Measurements from ENCODE around the gene SNORC.
"Not testable (repeated sequence)": the region's sequence is repeated elsewhere in the genome, so short reads cannot be mapped to it uniquely, and the experiment has no call there.

The SNORC gene

DNA sequence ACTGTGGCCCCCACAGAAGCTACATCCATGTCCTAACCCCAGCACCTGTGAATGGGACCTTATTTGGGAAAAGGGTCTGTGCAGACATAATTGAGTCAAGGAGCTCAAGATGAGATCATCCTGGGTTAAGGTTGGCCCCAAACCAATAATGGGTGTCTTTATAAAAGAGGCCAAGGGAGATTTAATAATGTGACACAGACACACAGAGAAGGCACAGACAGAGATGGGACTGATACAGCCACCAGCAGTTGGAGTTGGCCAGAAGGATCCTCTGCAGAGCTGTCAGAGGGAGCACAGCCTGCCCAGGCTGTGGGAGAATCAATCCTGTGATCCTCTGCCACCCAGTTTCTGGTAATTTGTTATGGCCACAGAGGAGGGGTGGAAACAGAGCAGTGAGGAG, 26.0 kb downstream of the SNORC start:
- Histone ChIP-seq H3K4me1 (ENCODE audit: control insufficient read depth, insufficient read depth, low read length) (no peaks in the 10 kb centered on the region), H3K9ac (ENCODE audit: low read length) (no peak overlapping the region), H3K4me3 (ENCODE audit: low read length) (no peak overlapping the region), H3K27ac (ENCODE audit: low read depth, low read length) (no peak overlapping the region), H3K27me3 (ENCODE audit: control insufficient read depth, insufficient read depth, low read length) (no peaks in the 10 kb centered on the region), H3K36me3 (ENCODE audit: control insufficient read depth, insufficient read depth, low read length) (no peaks in the 10 kb centered on the region)

DNA sequence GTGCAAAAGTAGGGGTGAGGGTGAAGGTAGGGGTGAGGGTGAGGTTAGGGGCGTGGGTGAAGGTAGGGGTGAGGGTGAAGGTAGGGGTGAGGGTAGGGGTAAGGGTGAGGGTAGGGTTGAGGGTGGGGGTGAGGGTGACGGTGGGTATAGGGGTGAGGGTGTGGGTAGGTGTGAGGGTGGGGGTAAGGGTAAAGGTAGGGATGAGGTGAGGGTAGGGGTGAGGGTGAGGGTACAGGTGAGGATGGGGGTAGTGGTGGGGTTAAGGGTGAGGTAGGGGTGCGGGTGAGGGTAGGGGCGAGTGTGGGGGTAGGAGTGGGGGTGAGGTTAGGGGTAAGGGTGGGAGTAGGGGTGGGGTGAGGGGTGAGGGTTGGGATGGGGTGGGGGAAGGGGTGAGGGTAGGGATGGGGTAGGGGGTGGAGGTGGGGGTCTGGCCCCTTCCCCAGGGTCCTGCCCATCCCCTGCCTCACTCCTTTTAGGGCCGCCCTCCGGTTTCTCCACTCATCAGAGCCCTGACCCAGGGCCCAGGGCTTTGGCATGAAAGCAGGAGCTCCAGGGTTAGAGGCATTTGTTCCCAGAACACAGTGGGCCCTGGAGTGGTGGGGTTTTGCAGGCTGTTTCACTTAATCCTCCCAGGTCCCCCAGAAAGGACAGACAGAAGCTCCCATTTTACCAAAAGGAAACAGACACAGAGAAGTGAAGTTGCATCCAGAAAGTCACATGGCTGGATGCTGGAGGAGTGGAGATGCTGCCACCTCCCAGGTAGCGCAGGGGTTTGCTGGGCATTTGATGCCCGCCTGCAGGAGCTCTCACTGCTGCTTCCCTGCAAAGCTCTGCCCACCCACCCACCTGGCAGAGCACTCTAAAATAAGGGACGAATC, 26.9 kb downstream of the SNORC start:
- Histone ChIP-seq H3K4me3 (ENCODE audit: low read length) (no peak overlapping the region), H3K9ac (ENCODE audit: low read length) (no peak overlapping the region), H3K36me3 (ENCODE audit: control insufficient read depth, insufficient read depth, low read length) (no peaks in the 10 kb centered on the region), H3K27me3 (ENCODE audit: control insufficient read depth, insufficient read depth, low read length) (peaks cover 6% of the 10 kb centered on the region), H3K4me1 (ENCODE audit: control insufficient read depth, insufficient read depth, low read length) (no peaks in the 10 kb centered on the region), H3K27ac (ENCODE audit: low read depth, low read length) (no peak overlapping the region)

GRCh38 chr2:232897598-232898408, 27.7 kb downstream of the SNORC start:
- H3K27me3 ChIP-seq (ENCODE audit: control insufficient read depth, insufficient read depth, low read length): peaks cover 6% of the 10 kb centered on the region

DNA sequence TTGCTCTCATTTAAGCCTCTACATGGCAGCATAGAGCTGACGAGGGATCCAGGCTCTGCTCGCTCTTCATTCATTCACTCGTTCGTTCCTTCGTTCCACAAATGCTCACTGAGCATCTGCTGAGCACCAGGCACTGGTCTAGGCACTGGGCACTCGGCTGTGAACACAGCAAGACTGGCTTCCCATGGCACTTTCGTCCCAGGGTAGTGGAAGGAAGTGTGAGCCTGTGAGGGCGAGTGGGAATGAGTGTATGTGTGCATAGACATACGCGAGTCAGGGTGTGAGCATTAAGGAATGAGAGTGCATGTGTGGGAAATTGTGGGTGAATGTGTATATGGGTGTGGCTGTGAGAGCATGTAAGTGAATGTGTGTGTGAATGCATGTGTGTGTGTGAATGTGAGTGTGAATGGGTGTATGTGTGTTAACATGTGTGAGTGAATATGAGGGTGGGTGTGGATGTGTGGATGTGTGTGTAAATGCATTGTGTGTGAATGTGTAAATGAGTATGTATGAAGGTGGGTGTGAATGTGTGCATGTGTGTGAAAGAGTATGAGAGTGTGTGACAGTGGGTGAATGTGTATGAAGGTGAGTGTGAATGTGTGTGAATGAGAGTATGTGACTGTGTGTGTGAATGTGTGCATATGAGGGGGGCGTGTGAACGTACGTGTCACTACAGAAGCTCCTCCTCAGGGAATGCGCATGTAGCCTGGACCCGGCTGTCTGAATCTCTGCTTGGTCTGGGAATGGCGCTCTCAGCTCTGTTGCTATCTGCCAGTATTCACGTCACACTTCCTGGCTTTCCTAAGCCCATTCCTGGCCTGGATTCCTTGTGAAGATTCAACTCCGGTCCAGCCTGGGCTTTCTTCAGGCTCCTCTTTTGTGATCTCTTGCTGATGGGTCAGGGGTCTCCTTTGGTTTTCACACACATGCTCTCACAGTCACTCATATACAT, 28.8 kb downstream of the SNORC start:
- H3K4me3 ChIP-seq (ENCODE audit: low read length): no peak overlapping the region
- peaks cover 6% of the 10 kb centered on the region for H3K27me3 ChIP-seq (ENCODE audit: control insufficient read depth, insufficient read depth, low read length)
- no peaks in the 10 kb centered on the region for H3K36me3 ChIP-seq (ENCODE audit: control insufficient read depth, insufficient read depth, low read length)
- H3K27ac ChIP-seq (ENCODE audit: low read depth, low read length): no peak overlapping the region
- H3K9ac ChIP-seq (ENCODE audit: low read length): no peak overlapping the region
- H3K4me1 ChIP-seq (ENCODE audit: control insufficient read depth, insufficient read depth, low read length): no peaks in the 10 kb centered on the region

More at GRCh38 chr2:232897598-232898408, 27.7 kb downstream of the SNORC start:
- Histone ChIP-seq H3K27ac (ENCODE audit: low read depth, low read length) (no peak overlapping the region), H3K4me3 (ENCODE audit: low read length) (no peak overlapping the region), H3K9ac (ENCODE audit: low read length) (no peak overlapping the region), H3K36me3 (ENCODE audit: control insufficient read depth, insufficient read depth, low read length) (no peaks in the 10 kb centered on the region), H3K4me1 (ENCODE audit: control insufficient read depth, insufficient read depth, low read length) (no peaks in the 10 kb centered on the region)

DNA sequence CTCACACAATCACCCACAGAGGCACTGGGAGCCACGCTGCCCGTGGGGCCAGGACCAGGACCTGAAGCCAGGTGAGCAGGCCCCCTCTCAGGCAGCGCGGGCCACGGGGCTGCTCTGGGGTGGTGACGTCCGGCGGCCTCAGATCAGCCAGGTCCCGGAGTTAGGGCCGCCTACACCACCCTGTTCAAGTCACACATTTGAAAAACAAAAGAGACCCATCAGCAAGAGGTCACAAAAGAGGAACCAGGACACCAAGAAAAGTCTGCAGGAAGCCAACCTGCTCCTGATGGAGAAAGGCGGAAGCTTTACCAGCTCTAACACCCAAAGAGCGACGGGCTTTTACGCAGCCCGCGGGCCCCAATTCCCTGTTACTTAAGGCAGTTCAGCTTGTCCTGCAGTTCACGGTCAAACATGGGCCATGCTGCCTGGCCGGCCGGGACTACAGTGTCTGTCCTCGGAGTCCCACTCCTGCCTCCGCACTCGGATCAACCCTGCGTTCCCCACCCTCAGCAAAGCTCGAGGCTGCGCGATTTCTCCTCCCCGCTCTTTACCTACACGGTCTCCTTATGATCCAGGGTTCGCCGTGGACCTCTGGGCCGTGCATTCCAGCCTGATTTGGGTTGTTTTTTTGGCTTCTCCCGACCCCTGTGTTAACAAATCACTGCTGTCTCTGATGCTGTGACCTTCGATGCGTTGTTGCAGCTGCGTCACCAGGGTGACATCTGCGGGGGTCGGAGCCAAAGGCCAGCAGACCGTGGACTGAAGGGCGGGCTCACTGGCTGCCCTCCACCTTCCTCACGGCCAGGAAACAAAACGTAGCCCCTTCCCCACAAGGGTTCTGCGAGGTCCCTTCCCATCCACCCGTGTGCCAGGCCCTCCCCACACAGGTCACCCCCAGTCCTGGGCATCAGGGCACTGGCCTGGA, 31.0 kb downstream of the SNORC start:
- no peak overlapping the region for H3K27ac ChIP-seq (ENCODE audit: low read depth, low read length)
- no peak overlapping the region for H3K9ac ChIP-seq (ENCODE audit: low read length)
- peaks cover 6% of the 10 kb centered on the region for H3K27me3 ChIP-seq (ENCODE audit: control insufficient read depth, insufficient read depth, low read length)
- no peaks in the 10 kb centered on the region for H3K4me1 ChIP-seq (ENCODE audit: control insufficient read depth, insufficient read depth, low read length)
- no peak overlapping the region for H3K4me3 ChIP-seq (ENCODE audit: low read length)
- H3K36me3 ChIP-seq (ENCODE audit: control insufficient read depth, insufficient read depth, low read length): no peaks in the 10 kb centered on the region

GRCh38 chr2:232901736-232902578, 31.9 kb downstream of the SNORC start:
- H3K4me3 ChIP-seq (ENCODE audit: low read length): no peak overlapping the region
- no peak overlapping the region for H3K9ac ChIP-seq (ENCODE audit: low read length)
- no peaks in the 10 kb centered on the region for H3K4me1 ChIP-seq (ENCODE audit: control insufficient read depth, insufficient read depth, low read length)
- peaks cover 6% of the 10 kb centered on the region for H3K27me3 ChIP-seq (ENCODE audit: control insufficient read depth, insufficient read depth, low read length)
- no peaks in the 10 kb centered on the region for H3K36me3 ChIP-seq (ENCODE audit: control insufficient read depth, insufficient read depth, low read length)
- H3K27ac ChIP-seq (ENCODE audit: low read depth, low read length): no peak overlapping the region

DNA sequence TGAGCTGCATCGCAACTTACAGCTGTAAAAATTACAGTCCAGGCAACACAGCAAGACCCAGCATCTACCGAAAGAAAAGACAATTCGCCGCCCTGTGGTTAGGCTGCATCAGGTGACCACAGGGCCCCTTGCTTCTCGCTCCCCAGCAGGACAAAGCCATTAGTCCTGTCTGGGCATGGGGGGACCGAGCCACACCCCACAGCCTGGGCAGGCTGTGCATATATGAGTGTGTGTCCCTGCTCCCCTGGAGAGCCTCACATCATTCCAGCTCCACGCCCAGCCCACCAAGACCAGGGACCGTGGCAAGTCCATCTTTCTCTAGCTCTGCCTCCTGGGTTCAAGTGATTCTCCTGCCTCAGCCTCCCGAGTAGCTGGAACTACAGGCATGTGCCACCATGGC, 33.9 kb downstream of the SNORC start:
- Histone ChIP-seq H3K4me1 (ENCODE audit: control insufficient read depth, insufficient read depth, low read length) (no peaks in the 10 kb centered on the region), H3K27me3 (ENCODE audit: control insufficient read depth, insufficient read depth, low read length) (peaks cover 6% of the 10 kb centered on the region), H3K9ac (ENCODE audit: low read length) (no peak overlapping the region), H3K36me3 (ENCODE audit: control insufficient read depth, insufficient read depth, low read length) (no peaks in the 10 kb centered on the region), H3K27ac (ENCODE audit: low read depth, low read length) (no peak overlapping the region), H3K4me3 (ENCODE audit: low read length) (no peak overlapping the region)

- H3K36me3 ChIP-seq (ENCODE audit: control insufficient read depth, insufficient read depth, low read length); H3K27me3 ChIP-seq (ENCODE audit: control insufficient read depth, insufficient read depth, low read length); H3K4me3 ChIP-seq (ENCODE audit: low read length): not testable (repeated sequence)
Measured at GRCh38 chr2:232906867-232907717, 37.0 kb downstream of the SNORC start.

GRCh38 chr2:232907718-232908085, 37.6 kb downstream of the SNORC start:
- H3K4me1 ChIP-seq (ENCODE audit: control insufficient read depth, insufficient read depth, low read length); H3K27me3 ChIP-seq (ENCODE audit: control insufficient read depth, insufficient read depth, low read length); H3K36me3 ChIP-seq (ENCODE audit: control insufficient read depth, insufficient read depth, low read length); H3K27ac ChIP-seq (ENCODE audit: low read depth, low read length); H3K4me3 ChIP-seq (ENCODE audit: low read length); H3K9ac ChIP-seq (ENCODE audit: low read length): not testable (repeated sequence)

More at GRCh38 chr2:232906867-232907717, 37.0 kb downstream of the SNORC start:
- not testable (repeated sequence) for H3K4me1 ChIP-seq (ENCODE audit: control insufficient read depth, insufficient read depth, low read length); H3K9ac ChIP-seq (ENCODE audit: low read length); H3K27ac ChIP-seq (ENCODE audit: low read depth, low read length)

- Histone ChIP-seq H3K36me3 (ENCODE audit: control insufficient read depth, insufficient read depth, low read length) (no peaks in the 10 kb centered on the region), H3K27me3 (ENCODE audit: control insufficient read depth, insufficient read depth, low read length) (no peaks in the 10 kb centered on the region), H3K27ac (ENCODE audit: low read depth, low read length) (no peak overlapping the region), H3K4me3 (ENCODE audit: low read length) (no peak overlapping the region), H3K4me1 (ENCODE audit: control insufficient read depth, insufficient read depth, low read length) (no peaks in the 10 kb centered on the region), H3K9ac (ENCODE audit: low read length) (no peak overlapping the region)
Measured at GRCh38 chr2:232908695-232909094, 38.6 kb downstream of the SNORC start.
